Spleen (tissue), 7 donors: ENCODE data around the gene CEP20.
A peak's percentile ranks its signal among the peaks of the same experiment; 100 is the strongest.

Source experiments
- CTCF ChIP-seq, 11 experiments: fragments of 200-600 bp in 7 of 11; fragments of 450-650 bp in 4 of 11; sonication (generic) in 4 of 11; IDR thresholded peaks in 8 of 11; conservative IDR thresholded peaks in 3 of 11; 1 replicate in 7 of 11; 2 replicates in 4 of 11; pipeline versions ENCODE4 v1.4.0 to v1.8.0; 2016 to 2021; ENCODE audit warnings: antibody characterized with exemption in 11 of 11, inconsistent platforms in 4 of 11, mild to moderate bottlenecking in 1 of 11
- POLR2AphosphoS5 ChIP-seq, 3 donors: sonication (generic); formaldehyde crosslinking; IDR thresholded peaks; one replicate each; pipeline ENCODE4 v1.5.1; 2017; ENCODE audit warnings: antibody characterized with exemption in 3 of 3
- donor health status: DM: no; HTN: no; CAD: no; lungs with moderate emphysema.
- donor health status: DM: no; HTN: no; CAD: no.
- donor health status: DM: no; HTN: no; CAD: no.

- TF ChIP-seq CTCF (IDR thresholded peaks at IDR 0.05 in 8 of 11, conservative IDR thresholded peaks at IDR 0.05 in 3 of 11) = no peak
- TF ChIP-seq POLR2AphosphoS5 (IDR thresholded peaks at IDR 0.05) = peak; percentile 29 to 75 (median 61)
Observed at GRCh38 chr16:15829460-15829859, 58.9 kb downstream of the CEP20 start.
